Stomach (tissue), 4 donors: ENCODE data around the gene ATP9A.

Source experiments
- EP300 ChIP-seq: sonication (generic); formaldehyde crosslinking; IDR thresholded peaks from one replicate; pipeline ENCODE4 v1.6.1; 2017; ENCODE audit warnings: antibody characterized with exemption
- POLR2A ChIP-seq, 4 donors: fragments of 450-650 bp; IDR thresholded peaks; one replicate each; pipeline ENCODE4 v1.6.1; 2016; ENCODE audit warnings: antibody characterized with exemption in 4 of 4, control low read depth in 2 of 4, mild to moderate bottlenecking in 1 of 4, moderate library complexity in 1 of 4
- POLR2AphosphoS5 ChIP-seq, 3 donors: sonication (generic); formaldehyde crosslinking; IDR thresholded peaks; one replicate each; pipeline ENCODE4 v1.6.1; 2016; ENCODE audit warnings: antibody characterized with exemption in 3 of 3
- TF ChIP-seq, protein P1 (sequence below), 7 experiments: fragments of 450-650 bp in 4 of 7; fragments of 200-600 bp in 3 of 7; sonication (generic) in 3 of 7; IDR thresholded peaks; one replicate each; pipeline ENCODE4 v1.5.1; 2016 to 2019; ENCODE audit warnings: antibody characterized with exemption in 7 of 7, control low read depth in 2 of 7, mild to moderate bottlenecking in 1 of 7

- TF ChIP-seq POLR2A (IDR thresholded peaks at IDR 0.05) (no peak), EP300 (no peak), POLR2AphosphoS5 (IDR thresholded peaks at IDR 0.05) (no peak)
- TF ChIP-seq, protein P1, sequence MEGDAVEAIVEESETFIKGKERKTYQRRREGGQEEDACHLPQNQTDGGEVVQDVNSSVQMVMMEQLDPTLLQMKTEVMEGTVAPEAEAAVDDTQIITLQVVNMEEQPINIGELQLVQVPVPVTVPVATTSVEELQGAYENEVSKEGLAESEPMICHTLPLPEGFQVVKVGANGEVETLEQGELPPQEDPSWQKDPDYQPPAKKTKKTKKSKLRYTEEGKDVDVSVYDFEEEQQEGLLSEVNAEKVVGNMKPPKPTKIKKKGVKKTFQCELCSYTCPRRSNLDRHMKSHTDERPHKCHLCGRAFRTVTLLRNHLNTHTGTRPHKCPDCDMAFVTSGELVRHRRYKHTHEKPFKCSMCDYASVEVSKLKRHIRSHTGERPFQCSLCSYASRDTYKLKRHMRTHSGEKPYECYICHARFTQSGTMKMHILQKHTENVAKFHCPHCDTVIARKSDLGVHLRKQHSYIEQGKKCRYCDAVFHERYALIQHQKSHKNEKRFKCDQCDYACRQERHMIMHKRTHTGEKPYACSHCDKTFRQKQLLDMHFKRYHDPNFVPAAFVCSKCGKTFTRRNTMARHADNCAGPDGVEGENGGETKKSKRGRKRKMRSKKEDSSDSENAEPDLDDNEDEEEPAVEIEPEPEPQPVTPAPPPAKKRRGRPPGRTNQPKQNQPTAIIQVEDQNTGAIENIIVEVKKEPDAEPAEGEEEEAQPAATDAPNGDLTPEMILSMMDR (IDR thresholded peaks at IDR 0.05): no peak
Measured at GRCh38 chr20:51739722-51740249, 28.4 kb downstream of the ATP9A start.
